ENCODE measurements around the gene RAB11B. TPM values are rescaled to one million over a fixed set of nuclear protein-coding genes. Genes with fewer than 3 reads are reported as not detected.

The RAB11B gene
- total and polyA plus RNA-seq, 10 of the 15 experiments (the other 5 are each of a cell fraction or from before 2014, with no cell fraction given), result 0.92 to 82.5 (median 17.9) TPM

- no peak overlapping the region for H3K9ac ChIP-seq (ENCODE audit: control insufficient read depth, insufficient read depth, low read length)
- 86% methylated on average over 21 of the region's 21 CpGs for WGBS (ENCODE audit: insufficient coverage, insufficient replicate concordance, low lambda C conversion rate, missing lambda C conversion rate)
- H4K20me1 ChIP-seq (ENCODE audit: control insufficient read depth, insufficient read depth), result no peaks in the 10 kb centered on the region
- intact Hi-C loops (cut with micrococcal nuclease; ENCODE audit: unreplicated experiment), result no loop called here
- in situ Hi-C loops (cut with MboI), result no loop called here
- no peak overlapping the region for H3K4me2 ChIP-seq (ENCODE audit: control insufficient read depth, insufficient read depth)
- no TSS peak for BruUV-seq (replicated peaks)
- no peak overlapping the region for H3K4me3 ChIP-seq
- H2AFZ ChIP-seq (ENCODE audit: control insufficient read depth, low read depth, low read length), result no peak overlapping the region
- H3K79me2 ChIP-seq (ENCODE audit: control insufficient read depth, insufficient read depth, low read length), result peaks cover 3% of the 10 kb centered on the region
- no peak overlapping the region for H3K27ac ChIP-seq (ENCODE audit: control insufficient read depth, insufficient read depth)
- no peaks in the 10 kb centered on the region for H3K27me3 ChIP-seq (replicated peaks in 1 of 2; ENCODE audit: control insufficient read depth in 2 of 2, insufficient read depth in 2 of 2, low read length in 1 of 2)
- SMC1A ChIA-PET (ENCODE audit: uncharacterized antibody, unreplicated experiment), result no interaction called here
- no peak for FAIRE-seq
- RAD21 ChIA-PET (ENCODE audit: unreplicated experiment), result interaction anchor here (0.7 kb wide), 1 partner anchor 211 kb away, joined by 3 read pairs; no protein-coding TSS in a partner anchor
- ATAC-seq, result no peak
- POLR2A ChIA-PET, result no interaction called here
- DNase-seq (ENCODE audit: low read depth, low spot score), result no peak
- no peaks in the 10 kb centered on the region for H3K9me3 ChIP-seq (replicated peaks; ENCODE audit: control insufficient read depth, insufficient read depth, low read length)
- peaks cover 2% of the 10 kb centered on the region; the same call in 1 of the 2 replicates for H3K4me1 ChIP-seq (ENCODE audit: control insufficient read depth, insufficient read depth, low read length)
- H3K36me3 ChIP-seq (ENCODE audit: control insufficient read depth in 2 of 2, insufficient read depth in 2 of 2, low read length in 1 of 2), result peaks cover 3 to 30% of the 10 kb centered on the region in 2 experiments; a peak in 2 of 4 replicates
- CTCF ChIA-PET, result no interaction called here
- TF ChIP-seq NR2F1 (conservative IDR thresholded peaks at IDR 0.05) (no peak), STAT3 (IDR thresholded peaks at IDR 0.05; ENCODE audit: low read depth, low read length) (no peak), ATF3 (IDR thresholded peaks at IDR 0.05; ENCODE audit: borderline replicate concordance, extremely low read depth, low read depth, low read length) (no peak), HSF1 (IDR thresholded peaks at IDR 0.05; ENCODE audit: low read depth, low read length) (no peak), PRDM15 (CRISPR knock-in tag; IDR thresholded peaks at IDR 0.05) (no peak), PAX8 (IDR thresholded peaks at IDR 0.05) (no peak), ZSCAN29 (IDR thresholded peaks at IDR 0.05) (no peak), NFYB (IDR thresholded peaks at IDR 0.05; ENCODE audit: insufficient read depth, low read depth, low read length) (no peak), FOS (IDR thresholded peaks at IDR 0.05; ENCODE audit: borderline replicate concordance, extremely low read depth, insufficient read length) (no peak), GATAD2B (conservative IDR thresholded peaks at IDR 0.05; ENCODE audit: low read depth) (no peak), FOXM1 (IDR thresholded peaks at IDR 0.05; ENCODE audit: low read depth, low read length) (no peak), ZNF207 (IDR thresholded peaks at IDR 0.05; ENCODE audit: borderline replicate concordance) (no peak), ZBTB4 (CRISPR knock-in tag; IDR thresholded peaks at IDR 0.05) (no peak), IKZF2 (IDR thresholded peaks at IDR 0.05) (no peak), CBFB (IDR thresholded peaks at IDR 0.05; ENCODE audit: low read depth) (no peak), NFYA (IDR thresholded peaks at IDR 0.05; ENCODE audit: borderline replicate concordance, low read depth, low read length) (no peak)
Measured at GRCh38 chr19:8401981-8402411, 11.8 kb downstream of the RAB11B start.
